ENCODE results near the gene DBNL.

DBNL gene

DNA sequence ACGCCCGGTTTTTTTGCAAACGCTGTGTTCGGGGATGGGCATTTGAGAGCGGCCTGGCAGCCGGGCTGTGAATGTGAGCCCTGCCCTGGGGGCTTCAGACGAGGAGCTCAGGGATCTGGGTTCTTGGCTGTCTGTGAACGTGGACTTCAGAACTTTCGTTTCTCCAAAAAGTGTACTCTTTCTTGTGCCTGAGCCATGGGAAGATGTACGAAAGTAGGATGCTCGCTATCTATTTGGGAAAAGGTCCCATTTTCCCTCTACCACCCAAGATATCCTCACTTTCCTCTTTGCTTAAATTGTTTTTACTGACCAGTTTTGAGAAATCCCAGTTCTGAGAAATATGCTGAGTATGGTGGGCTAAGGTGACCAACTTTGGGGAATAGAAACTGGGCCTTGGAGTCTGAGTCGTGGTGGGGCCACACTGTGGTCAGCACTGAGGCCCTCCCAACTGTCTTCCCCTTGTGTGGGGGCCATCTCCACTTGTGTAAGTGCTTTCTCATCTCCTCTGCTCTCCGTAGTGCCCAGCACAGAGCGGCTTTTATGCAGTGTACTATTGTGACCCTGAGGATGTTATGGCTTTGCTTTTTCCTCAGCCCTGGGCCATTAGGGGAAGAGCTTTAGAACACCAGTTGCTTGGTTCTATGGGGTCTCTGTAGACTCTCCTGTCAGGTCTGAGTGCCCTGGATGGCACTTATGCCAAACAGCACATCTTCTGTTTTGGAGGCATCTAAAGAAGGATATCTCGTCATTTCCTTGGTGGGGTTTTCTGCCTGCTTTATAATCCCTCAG, 918 bp downstream of the DBNL start:
- peak; percentile 91 for DNase-seq

DNA sequence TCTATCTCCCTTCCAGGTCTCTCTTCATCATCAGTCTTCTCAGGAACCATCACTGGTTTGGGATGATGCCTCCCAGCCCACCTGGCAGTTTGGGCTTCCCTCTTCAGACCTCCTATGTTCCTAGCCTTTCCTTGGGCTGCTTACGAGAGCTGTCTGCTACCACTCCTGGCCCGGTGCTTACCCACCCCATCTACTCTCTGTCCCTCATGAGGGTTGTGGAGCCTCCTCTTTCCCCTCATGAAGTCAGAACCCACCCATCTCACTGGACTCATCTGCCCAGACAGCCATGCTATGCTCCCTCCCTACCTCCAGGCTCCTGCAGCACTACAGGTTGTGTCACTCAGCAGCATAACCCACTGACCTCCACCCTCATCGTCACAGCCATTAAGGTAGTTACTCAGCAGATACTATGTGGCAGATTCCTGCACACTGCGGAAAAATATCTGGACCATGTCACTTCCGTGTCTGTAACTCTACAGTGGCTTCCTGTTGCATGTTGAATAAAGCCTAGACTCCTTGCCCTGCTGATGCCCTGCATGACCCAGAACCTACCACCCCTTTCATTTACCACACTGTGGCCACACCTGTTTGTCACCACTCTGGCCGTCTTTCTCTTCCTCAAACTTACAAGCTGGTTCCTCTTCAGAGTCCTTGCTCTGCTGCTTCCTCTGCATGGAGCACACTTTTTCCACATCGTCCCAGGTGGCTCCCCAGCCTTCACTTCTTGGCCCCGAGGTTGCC, 2.0 kb downstream of the DBNL start:
- peak; percentile 99 for DNase-seq

DNA sequence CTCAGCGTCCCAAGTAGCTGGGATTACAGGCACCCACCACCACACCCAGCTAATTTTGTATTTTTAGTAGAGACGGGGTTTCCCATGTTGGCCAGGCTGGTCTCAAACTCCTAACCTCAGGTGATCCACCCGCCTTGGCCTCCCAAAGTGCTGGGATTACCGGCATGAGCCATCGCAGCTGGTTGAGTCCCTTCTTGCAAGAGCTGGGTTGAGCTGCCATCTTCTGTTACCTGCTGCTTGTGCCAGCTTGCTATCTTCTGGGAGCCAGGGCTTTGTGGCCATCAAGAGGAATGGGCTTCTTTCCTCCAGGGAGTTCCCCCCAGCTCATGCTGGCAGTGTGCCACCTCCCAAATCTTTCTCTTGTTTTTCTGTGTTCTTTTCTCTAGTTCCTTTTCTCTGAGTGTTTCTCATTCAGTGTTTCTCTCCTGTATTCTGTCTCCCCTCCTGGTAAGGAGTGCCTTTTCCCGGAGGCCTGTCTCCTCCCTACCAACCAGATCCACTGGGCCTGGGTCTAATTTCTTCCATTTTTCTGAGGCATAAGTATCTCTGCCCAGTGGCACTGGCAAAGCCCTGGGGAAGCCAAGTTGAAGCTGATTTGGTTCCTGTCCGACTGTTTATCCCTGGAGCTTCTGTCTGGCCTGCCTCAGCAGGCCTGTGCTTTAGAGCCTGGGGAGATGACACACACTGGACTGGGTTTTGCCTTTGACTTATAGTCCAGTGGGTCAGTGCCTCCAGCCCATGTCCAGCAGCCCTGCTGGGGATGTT, 3.7 kb downstream of the DBNL start:
- DNase-seq: no peak

DNA sequence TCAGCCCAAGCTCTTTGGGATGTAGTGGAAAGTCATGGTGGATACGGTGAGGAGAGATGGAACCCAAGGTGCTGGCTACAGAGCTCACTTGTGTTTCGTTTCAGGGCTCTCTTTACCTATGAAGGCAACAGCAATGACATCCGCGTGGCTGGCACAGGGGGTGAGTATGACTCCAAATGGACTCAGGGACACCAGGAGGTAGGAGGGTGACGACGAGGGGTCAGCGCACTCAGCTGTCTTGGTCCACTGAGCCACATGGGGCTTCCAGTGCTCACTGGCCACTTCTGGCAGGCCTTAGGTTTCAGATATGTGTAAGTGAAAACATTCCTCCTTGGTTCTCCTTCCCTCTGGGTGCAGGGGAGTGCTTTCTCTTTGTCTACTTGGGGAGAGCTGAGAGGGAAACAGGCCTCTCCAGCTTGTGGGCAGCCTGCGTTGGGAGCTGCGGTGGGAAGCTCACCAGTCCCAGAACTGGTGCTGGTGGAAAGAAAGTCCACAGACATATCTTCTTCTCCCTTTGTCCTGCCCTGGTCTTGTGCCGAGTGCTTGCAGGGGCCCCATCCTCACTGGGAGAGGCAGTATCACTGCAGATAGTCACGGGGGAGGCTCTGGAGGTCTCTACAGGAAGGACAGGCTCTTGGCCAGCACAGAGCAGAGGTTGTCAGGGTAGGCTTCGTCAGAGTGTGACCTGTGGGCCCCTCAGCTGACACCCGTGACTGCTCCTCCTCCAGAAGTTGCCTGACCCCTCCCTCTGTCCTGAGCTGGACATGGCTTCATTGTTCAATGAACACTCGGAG, 5.8 kb downstream of the DBNL start:
- no peak for DNase-seq

DNA sequence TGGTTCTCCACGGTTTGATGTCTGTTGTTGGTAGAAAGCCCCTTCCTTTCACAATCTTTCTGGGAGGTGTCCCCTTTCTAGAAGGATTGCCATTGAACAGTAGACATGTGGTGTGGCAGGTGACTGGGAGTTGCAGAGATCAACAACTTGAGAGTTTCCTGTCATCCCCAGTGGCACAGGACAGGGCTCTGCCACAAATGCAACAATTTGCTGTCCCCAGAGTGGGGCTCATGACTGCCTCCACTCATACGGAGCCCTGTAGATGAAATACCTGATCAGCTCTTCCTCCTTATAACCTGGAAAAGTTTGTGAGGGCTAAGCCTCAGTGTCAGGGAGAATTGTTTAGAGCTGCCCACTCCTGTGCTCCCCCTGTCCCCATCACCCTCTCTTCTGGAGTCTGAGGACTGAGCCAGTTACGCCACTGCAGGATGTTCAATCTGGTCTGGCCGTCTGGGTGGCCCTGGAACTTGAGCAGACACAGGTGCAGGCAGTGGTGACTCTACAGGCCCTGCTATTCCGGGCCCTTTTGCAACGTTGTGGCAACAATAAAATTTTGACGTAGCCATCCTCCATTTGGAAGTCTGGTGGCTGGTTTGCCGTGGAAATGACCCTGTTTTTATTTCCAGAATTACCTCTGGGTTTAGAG, 6.5 kb downstream of the DBNL start:
- DNase-seq: no peak

DNA sequence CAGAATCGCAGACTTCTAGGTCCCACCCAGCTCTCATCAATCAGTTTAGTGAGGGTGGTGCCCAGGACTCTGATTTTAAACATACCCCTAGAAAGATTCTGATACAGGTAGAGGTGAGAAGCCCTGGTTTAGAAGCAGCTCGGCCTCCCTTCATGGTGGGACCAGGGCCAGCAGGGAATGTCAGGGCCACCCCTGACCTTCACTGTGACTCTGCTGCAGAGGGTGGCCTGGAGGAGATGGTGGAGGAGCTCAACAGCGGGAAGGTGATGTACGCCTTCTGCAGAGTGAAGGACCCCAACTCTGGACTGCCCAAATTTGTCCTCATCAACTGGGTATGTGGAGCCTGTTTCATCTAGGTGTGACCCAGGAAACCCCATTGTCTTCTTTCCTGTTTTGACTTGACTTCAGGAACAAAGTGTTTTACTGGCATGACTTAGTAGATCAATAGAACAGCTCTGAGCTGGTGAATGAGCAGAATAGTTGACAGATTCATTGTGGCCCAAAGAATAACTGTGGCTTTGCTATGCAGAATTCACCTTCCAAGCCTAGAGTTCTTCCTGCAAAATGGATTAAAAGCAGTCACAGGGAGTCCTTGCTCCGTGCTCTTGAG, 7.2 kb downstream of the DBNL start:
- no peak for DNase-seq

DNA sequence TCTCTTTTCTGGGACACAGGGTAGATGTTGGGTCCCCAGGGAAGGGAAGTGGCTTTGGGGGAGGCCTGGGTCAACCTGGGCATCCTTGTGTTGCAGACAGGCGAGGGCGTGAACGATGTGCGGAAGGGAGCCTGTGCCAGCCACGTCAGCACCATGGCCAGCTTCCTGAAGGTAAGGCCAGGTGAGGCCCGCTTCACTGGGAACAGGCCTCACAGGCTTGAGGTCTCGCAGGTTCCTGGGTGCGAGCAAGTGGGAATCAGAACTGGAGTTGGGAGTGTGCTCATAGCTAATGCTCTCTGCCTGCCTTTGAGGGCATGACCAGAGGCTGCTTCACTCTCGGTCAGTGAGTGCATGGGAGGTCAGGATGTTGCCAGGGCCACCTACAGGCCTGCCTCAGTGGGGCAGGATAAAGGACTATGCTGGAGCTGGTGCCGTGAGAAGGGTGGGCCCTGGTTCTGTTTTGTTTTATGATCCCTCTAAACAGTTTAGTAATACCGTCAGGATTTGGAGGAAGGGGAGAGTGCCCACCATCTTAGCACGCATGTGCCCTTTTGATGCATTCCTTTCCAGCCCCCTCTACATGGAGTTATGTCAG, 8.4 kb downstream of the DBNL start:
- no peak for DNase-seq

DNA sequence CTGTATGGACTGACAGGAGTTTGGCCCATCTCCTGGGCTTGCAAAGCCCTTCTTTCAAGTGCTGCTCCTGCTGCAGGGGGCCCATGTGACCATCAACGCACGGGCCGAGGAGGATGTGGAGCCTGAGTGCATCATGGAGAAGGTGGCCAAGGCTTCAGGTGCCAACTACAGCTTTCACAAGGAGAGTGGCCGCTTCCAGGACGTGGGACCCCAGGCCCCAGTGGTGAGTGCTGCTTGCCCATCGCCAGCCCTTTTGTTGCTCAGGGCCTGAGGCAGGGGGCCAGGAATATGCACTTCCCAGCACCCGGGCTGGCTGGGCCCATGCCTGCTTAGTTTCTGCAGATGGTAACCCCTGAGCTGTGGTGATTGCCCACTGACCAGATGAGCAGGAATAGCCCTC, 12.2 kb downstream of the DBNL start:
- no peak for DNase-seq

DNA sequence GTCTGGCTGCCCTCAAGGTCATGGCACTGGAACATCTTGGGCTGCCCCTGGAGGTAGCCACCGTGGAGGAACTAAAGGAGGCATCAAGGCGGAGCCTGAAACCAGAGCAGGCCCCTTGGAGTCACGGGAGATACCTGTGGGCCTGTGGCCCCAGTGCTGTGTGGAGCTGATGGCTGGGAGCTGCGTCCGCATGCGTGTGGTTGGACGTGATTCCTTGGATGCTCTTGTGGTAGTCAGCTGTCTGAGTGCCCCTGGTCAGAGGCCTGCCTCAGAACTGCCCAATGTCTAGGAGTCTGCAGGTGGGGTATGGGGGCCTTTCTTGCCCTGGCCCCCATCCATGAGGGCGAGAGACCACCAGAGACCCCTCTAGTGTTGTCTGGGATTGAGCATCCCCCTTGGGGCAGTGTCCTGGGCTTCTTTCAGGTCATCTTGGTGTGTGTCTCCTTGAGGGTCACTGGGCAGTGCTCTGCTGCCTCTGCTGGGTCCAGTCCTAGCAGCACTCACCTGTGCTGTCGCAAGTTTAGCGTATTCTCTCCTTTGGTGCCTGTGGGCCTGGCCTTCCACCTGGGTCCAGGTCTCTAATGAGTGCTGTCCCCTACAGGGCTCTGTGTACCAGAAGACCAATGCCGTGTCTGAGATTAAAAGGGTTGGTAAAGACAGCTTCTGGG, 12.8 kb downstream of the DBNL start:
- DNase-seq: no peak

DNA sequence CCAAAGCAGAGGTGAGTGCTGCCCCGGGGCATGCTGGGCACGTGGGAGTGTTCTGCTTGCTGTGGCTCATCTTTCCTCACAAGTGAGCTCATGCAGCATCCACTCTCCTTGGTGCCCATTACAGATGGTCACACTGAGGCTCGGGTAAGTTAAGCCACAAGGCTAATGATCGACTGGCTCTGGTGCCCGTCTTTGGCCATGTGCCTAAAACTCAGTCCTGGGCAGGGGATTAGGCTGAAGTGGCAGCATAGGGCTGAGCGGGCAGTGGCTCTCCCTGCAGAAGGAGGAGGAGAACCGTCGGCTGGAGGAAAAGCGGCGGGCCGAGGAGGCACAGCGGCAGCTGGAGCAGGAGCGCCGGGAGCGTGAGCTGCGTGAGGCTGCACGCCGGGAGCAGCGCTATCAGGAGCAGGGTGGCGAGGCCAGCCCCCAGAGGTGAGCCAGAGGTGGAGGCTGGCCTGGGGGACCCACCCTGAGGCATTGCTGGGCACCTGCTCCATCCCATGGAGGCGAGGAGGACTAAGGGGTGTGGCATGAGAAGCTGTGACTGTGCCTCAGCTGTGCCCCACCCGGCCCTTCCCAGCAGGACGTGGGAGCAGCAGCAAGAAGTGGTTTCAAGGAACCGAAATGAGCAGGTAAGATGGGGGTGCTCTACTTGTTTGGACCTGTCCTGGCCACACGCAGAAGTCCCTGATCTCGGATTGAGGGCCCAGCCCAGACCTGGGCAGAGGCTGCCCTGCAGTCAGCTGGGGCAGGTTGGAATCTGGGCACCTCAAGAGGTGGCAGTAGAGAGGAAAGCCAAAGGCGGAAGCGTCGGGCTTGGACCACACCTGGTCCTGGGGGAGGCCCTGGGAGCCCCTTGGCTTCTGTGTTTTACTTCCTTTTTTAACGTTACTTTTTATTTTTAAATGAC, 13.6 kb downstream of the DBNL start:
- DNase-seq: no peak

DNA sequence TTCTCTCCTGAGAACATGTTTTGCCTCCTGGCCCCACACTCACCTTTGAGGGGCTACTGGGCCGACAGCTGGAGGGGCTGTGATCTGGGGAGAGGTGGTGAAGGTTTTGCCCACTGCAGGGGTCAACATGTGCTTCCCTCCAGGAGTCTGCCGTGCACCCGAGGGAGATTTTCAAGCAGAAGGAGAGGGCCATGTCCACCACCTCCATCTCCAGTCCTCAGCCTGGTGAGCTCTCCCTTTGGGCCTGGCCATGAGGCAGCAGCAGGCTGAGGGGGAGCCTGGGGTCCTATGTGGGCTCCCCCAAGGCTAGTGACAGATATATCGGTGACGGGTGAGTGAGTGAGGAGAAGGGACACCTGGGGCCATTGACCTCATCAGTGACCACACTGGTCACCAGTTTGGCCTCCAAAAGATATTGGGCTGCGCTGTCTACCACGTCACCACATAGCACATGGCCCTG, 14.3 kb downstream of the DBNL start:
- DNase-seq: no peak

DNA sequence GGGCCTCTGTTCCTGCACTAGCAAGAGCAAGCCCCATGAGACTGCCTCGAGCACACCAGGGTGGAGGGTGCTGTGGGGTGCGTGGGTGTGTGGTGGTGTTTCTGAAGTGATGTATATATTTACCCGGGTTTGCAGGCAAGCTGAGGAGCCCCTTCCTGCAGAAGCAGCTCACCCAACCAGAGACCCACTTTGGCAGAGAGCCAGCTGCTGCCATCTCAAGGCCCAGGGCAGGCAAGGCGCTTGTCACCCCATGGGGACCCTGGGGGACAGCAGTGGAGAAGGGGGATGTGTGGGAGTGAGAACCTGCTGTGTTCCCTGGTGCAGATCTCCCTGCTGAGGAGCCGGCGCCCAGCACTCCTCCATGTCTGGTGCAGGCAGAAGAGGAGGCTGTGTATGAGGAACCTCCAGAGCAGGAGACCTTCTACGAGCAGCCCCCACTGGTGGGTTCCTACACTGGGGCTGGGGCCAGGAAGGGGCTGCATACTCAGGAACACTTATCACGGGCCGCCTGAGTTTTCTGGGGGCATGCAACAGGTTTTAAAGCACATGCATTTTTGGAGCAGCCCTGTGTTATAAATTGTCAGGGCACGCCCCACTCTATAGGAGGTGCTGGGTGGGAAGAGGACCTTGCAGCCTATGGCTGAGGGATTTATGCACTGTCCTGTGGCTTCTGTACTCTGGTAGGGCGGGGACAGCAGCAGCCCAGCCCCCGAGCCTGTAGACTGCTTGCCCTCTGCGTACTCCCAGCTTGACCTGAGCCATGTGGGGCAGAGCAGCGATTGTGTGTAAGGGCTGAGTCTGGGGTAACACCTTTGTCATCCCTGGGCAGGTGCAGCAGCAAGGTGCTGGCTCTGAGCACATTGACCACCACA, 15.0 kb downstream of the DBNL start:
- DNase-seq: no peak

DNA sequence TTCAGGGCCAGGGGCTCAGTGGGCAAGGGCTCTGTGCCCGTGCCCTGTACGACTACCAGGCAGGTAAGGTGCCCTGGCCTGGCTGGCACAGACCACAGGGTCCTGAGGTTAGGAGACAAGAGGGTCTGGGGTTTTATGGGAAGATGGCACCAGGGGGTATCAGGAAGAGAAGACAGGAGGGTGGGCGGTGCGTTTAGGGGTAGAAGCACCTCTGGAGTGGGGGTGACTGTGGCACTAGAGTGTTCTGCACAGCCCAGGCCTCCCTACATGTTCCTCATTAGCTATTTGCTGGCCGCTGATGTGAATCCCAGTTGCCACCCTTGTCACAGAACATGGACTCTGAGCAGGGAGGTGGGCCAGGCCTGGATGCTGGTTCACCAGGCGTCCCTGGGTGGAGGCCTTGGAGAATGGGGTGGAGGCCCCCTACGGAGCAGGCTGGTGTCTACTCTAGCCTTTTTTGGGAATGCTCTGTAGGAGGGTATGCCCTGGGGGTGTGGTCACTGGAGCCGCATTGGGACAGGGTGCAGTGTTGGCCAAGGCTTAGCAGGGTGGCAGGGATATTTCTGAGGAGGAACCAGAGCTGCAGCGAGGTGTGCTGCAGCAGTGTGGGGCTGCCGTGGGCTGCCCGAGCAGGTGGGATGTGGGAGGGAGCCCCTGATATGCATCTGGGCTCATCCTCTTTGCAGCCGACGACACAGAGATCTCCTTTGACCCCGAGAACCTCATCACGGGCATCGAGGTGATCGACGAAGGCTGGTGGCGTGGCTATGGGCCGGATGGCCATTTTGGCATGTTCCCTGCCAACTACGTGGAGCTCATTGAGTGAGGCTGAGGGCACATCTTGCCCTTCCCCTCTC, 15.8 kb downstream of the DBNL start:
- DNase-seq: no peak

DNA sequence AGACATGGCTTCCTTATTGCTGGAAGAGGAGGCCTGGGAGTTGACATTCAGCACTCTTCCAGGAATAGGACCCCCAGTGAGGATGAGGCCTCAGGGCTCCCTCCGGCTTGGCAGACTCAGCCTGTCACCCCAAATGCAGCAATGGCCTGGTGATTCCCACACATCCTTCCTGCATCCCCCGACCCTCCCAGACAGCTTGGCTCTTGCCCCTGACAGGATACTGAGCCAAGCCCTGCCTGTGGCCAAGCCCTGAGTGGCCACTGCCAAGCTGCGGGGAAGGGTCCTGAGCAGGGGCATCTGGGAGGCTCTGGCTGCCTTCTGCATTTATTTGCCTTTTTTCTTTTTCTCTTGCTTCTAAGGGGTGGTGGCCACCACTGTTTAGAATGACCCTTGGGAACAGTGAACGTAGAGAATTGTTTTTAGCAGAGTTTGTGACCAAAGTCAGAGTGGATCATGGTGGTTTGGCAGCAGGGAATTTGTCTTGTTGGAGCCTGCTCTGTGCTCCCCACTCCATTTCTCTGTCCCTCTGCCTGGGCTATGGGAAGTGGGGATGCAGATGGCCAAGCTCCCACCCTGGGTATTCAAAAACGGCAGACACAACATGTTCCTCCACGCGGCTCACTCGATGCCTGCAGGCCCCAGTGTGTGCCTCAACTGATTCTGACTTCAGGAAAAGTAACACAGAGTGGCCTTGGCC, 16.6 kb downstream of the DBNL start:
- no peak for DNase-seq

DNA sequence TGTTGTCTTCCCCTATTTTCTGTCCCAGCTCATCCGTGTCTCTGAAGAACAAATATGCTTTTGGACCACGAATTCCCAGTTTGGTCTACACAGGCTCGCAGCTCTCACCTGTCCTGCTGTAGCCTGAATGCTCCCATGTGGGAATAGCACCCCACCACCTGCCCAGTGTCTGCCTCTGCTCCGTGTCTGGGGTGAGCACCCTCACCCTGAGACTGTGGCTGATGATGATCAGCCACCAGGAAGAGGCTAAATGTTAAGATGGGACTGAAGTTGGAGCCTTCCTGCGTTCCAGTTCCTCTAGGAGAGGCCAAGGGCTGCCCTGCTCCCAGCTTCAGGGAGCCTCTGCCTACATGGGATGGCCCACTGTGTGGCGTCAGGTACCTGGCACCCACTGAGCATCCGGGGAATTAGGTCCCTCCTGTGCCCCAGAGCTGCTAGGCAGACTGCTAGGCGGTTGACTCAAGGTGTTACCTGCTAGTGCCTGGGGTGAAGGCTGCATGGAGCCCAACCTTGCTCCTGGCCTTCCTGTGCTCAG, 17.2 kb downstream of the DBNL start:
- DNase-seq: no peak

DNA sequence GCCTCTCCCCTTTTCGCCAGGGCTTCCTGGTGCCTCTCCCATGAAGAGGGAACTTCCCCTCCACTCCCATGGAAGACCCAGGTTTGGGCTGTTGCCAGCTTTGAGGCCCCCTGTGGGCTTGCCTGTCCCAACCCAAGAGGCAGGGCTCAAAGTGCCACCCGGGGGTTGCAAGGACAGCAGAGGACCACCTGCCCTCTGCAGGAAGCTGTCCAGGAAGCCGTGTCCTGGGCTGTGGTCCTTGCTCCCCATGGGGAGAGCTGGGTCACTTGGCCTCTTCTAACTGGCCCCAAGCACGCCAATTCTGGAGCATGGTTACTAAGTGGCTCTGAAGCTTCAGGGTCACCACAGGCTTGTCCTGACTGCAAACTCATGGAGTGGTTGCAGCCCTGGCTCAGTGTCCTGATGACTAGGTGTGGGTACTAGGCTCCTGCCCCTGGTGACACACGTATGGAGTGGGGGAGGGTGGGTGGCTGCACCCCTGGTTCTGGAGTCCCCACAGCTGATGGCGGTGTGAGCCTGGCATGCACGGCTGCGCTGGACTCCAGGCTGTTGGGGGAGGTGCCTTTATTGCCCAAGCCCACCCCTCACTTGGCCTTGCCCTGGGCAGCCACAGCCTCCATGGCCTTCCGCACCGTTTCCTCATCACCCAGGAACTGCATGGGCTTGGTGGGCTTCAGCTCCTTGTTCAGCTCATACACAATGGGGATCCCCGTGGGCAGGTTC, 17.8 kb downstream of the DBNL start:
- no peak for DNase-seq
